CD8-positive, alpha-beta memory T cell (primary cell): ENCODE data around the gene PHLDA1. TPM values are rescaled to one million over a fixed set of nuclear protein-coding genes. Genes with fewer than 3 reads are reported as not detected.

Experiments
- CTCF ChIA-PET: fragments of 350-600 bp; sonication (Branson Sonifier 250); formaldehyde crosslinking; loops from one replicate; lab custom pipeline; 2021; ENCODE audit warnings: antibody characterized with exemption; lab: Charles Lee
- POLR2A ChIA-PET: fragments of 350-600 bp; sonication (Branson Sonifier 250); formaldehyde crosslinking; loops from one replicate; lab custom pipeline; 2021; ENCODE audit warnings: antibody characterized with exemption; lab: Charles Lee
- DNase-seq, 5 donors: peaks; one replicate each; pipeline versions ENCODE4 v3.0.0 to v3.0.0-alpha.2; 2020 to 2022; ENCODE audit warnings: mixed read lengths in 1 of 5
- H3K27ac ChIP-seq: one replicate; pipeline ENCODE4 v1.7.0; 2013; ENCODE audit warnings: low read depth, mild to moderate bottlenecking, low read length, moderate library complexity
- H3K27me3 ChIP-seq: 2 replicates; pipeline ENCODE4 v1.7.0; 2013; ENCODE audit warnings: low read length, mild to moderate bottlenecking; ENCODE audit not compliant: insufficient read depth, poor library complexity, severe bottlenecking
- H3K36me3 ChIP-seq: 2 replicates; pipeline ENCODE4 v1.7.0; 2013; ENCODE audit warnings: mild to moderate bottlenecking, low read length, moderate library complexity; ENCODE audit not compliant: insufficient read depth
- H3K4me1 ChIP-seq: 2 replicates; pipeline ENCODE4 v1.7.0; 2013; ENCODE audit warnings: mild to moderate bottlenecking, low read length, moderate library complexity; ENCODE audit not compliant: insufficient read depth
- H3K4me3 ChIP-seq: 2 replicates; pipeline ENCODE4 v1.7.0; 2013; ENCODE audit warnings: mild to moderate bottlenecking, low read length
- H3K9me3 ChIP-seq: 2 replicates; pipeline ENCODE4 v1.7.0; 2013; ENCODE audit warnings: mild to moderate bottlenecking, low read length
- H3K27ac Mint-ChIP-seq, 8 donors: one replicate each; pipeline ENCODE4 v1.8.0; 2020 to 2021; ENCODE audit warnings: mixed read lengths in 8 of 8, mild to moderate bottlenecking in 6 of 8, inconsistent platforms in 3 of 8, moderate library complexity in 3 of 8
- H3K27me3 Mint-ChIP-seq, 2 donors: one replicate each; pipeline ENCODE4 v1.8.0; 2020 to 2021; ENCODE audit warnings: mixed read lengths in 2 of 2, mild to moderate bottlenecking in 1 of 2, moderate library complexity in 1 of 2
- H3K36me3 Mint-ChIP-seq, 3 donors: one replicate each; pipeline ENCODE4 v1.8.0; 2020 to 2021; ENCODE audit warnings: mixed read lengths in 3 of 3, inconsistent platforms in 1 of 3, mild to moderate bottlenecking in 1 of 3
- H3K4me1 Mint-ChIP-seq, 3 donors: one replicate each; pipeline ENCODE4 v1.8.0; 2020 to 2021; ENCODE audit warnings: mixed read lengths in 3 of 3, inconsistent platforms in 1 of 3, mild to moderate bottlenecking in 1 of 3
- H3K4me3 Mint-ChIP-seq, 7 donors: one replicate each; pipeline ENCODE4 v1.8.0; 2020 to 2021; ENCODE audit warnings: mixed read lengths in 7 of 7, mild to moderate bottlenecking in 6 of 7, moderate library complexity in 4 of 7, inconsistent platforms in 2 of 7
- H3K9me3 Mint-ChIP-seq, 5 donors: one replicate each; pipeline ENCODE4 v1.8.0; 2020 to 2022; ENCODE audit warnings: mixed read lengths in 5 of 5, mild to moderate bottlenecking in 3 of 5, moderate library complexity in 2 of 5, inconsistent platforms in 1 of 5
- polyA plus RNA-seq: library from polyadenylated mRNA; unstranded; fragments of 300-500 nt; fragmentation: Illumina TruSeq; gene quantifications from one replicate; pipeline ENCODE4 v1.2.3, GENCODE V29; 2021
- total RNA-seq, 2 experiments: library from RNA; stranded (reverse); gene quantifications; one replicate each; pipeline ENCODE4 v1.2.3, GENCODE V29; 2021

Gene PHLDA1
- total and polyA plus RNA-seq, 3 experiments from 2014 or later: 2.1 to 43.4 (median 43.3) TPM

- Histone ChIP-seq H3K36me3 (no peaks in the 10 kb centered on the region), H3K4me1 (peaks cover 30% of the 10 kb centered on the region), H3K27me3 (no peaks in the 10 kb centered on the region), H3K4me3 (no peak overlapping the region), H3K9me3 (no peaks in the 10 kb centered on the region), H3K27ac (no peak overlapping the region)
- no peak for DNase-seq
- Mint-ChIP-seq H3K4me1 (peaks cover 37 to 66% (median 45%) of the 10 kb centered on the region in 3 donors), H3K9me3 (no peaks in the 10 kb centered on the region), H3K27ac (peak overlapping the region; percentile 25 to 93 (median 78)), H3K4me3 (no peak overlapping the region), H3K27me3 (no peaks in the 10 kb centered on the region), H3K36me3 (no peaks in the 10 kb centered on the region)
- ChIA-PET POLR2A (no interaction called here), CTCF (interaction anchor here (3.8 kb wide), 1 partner anchor 8 kb away, joined by 66 read pairs; the partner anchor contains the start of gene PHLDA1)
These were observed 8.4 kb downstream of the PHLDA1 start for GRCh38 chr12:76023069-76023690.

DNA sequence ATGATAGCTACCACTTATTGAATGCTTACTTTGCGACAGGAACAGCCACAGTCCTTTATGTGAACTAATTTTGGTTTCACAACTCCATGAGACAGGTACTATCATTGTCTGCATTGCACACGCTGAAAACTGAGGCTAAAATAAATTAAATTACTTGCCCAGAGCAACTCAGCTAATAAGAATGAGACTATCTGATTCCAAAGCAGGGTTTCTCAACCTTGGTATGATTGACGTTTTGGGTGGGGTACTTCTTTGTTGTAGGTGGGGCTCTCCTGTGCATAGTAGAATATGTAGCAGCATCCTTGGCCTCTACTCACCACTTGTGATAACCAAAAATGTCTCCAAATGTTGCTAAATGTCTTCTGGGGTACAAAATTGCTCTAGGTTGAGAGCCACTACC is 9.1 kb downstream of the PHLDA1 start:
- H3K4me1 Mint-ChIP-seq: peaks cover 37 to 67% (median 46%) of the 10 kb centered on the region in 3 donors
- ChIA-PET CTCF (interaction anchor here (3.8 kb wide), 1 partner anchor 9 kb away, joined by 66 read pairs; the partner anchor contains the start of gene PHLDA1), POLR2A (interaction anchor here (3.2 kb wide), 1 partner anchor 8 kb away, joined by 77 read pairs; the partner anchor contains the start of gene PHLDA1)
- no peak for DNase-seq
- Histone ChIP-seq H3K4me3 (no peak overlapping the region), H3K27ac (no peak overlapping the region), H3K9me3 (no peaks in the 10 kb centered on the region), H3K27me3 (no peaks in the 10 kb centered on the region), H3K4me1 (peaks cover 30% of the 10 kb centered on the region), H3K36me3 (no peaks in the 10 kb centered on the region)
- H3K36me3 Mint-ChIP-seq: no peaks in the 10 kb centered on the region
- H3K4me3 Mint-ChIP-seq: peak overlapping the region in 3 of 7 donors; percentile 27 to 54 (median 35)
- H3K27ac Mint-ChIP-seq: peak overlapping the region; percentile 25 to 93 (median 78)
- H3K9me3 Mint-ChIP-seq: no peaks in the 10 kb centered on the region
- H3K27me3 Mint-ChIP-seq: no peaks in the 10 kb centered on the region

DNA sequence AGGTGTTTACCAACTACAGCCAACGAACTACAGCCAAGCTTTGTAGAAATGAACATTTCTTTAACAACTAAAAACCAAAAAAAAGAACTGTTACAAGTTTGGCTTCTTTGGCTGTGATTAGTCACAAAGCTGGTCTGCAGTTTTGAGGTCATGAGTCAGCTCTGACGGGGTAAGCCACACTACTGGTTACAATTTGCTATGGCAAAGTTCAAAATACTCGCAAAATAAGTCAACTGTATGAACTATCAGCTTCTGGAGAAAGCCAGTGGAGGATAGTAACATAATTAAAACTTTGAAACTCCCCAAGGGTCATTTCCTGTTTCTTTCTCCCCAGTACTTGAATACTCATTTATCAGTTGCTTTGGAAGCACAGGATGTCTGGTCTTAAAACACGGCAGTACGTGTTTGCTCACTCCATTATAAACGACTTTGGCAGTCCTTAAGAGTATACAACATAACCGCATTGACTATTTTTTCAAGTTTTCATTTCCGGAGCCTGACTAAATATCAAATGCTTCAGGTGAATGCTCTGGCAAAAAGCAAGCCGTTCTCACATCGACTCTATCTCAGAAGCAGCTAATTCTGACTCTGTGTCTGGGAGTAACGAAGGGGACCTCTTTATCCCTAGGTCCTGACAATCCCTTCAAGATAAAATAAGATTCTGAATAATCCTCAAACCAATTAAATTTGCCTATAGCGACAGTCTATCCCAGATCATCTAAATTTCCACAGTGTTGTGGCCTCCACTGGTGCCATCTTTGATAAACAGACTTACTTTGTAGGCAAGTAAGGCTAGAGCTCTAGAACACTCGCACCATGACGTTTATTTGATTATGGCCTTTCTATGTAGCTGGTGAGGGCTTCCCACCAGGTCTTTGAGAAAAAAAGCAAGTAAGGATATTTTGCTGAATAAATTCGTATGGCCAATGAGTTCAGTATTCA is 10.6 kb downstream of the PHLDA1 start:
- Histone ChIP-seq H3K36me3 (no peaks in the 10 kb centered on the region), H3K4me1 (peaks cover 30% of the 10 kb centered on the region), H3K27ac (peak overlapping the region; percentile 86), H3K9me3 (no peaks in the 10 kb centered on the region), H3K4me3 (peak overlapping the region; percentile 6), H3K27me3 (no peaks in the 10 kb centered on the region)
- CTCF ChIA-PET: interaction anchor here (0.8 to 3.8 kb wide), 7 partner anchors 11 to 536 kb away, joined by 3 to 66 read pairs (median 4); partner anchors contain the start of gene PHLDA1
- POLR2A ChIA-PET: interaction anchor here (0.6 to 3.2 kb wide), 6 partner anchors 10 to 509 kb away, joined by 3 to 77 read pairs (median 4); partner anchors contain the start of genes KRR1 and PHLDA1
- H3K27ac Mint-ChIP-seq: peak overlapping the region; percentile 96 to 100 (median 99)
- H3K27me3 Mint-ChIP-seq: no peaks in the 10 kb centered on the region
- H3K4me3 Mint-ChIP-seq: peak overlapping the region; percentile 46 to 79 (median 69)
- H3K4me1 Mint-ChIP-seq: peaks cover 34 to 54% (median 46%) of the 10 kb centered on the region in 3 donors
- H3K36me3 Mint-ChIP-seq: no peaks in the 10 kb centered on the region
- DNase-seq: peak; percentile 52 to 86 (median 70)
- no peaks in the 10 kb centered on the region for H3K9me3 Mint-ChIP-seq

- peak overlapping the region; percentile 6 for H3K4me3 ChIP-seq
- H3K9me3 ChIP-seq: no peaks in the 10 kb centered on the region
- Mint-ChIP-seq H3K36me3 (no peaks in the 10 kb centered on the region), H3K9me3 (no peaks in the 10 kb centered on the region), H3K27me3 (peaks cover 0 to under 1% of the 10 kb centered on the region in 2 donors), H3K27ac (peak overlapping the region; percentile 96 to 100 (median 99)), H3K4me3 (peak overlapping the region; percentile 46 to 79 (median 69)), H3K4me1 (peaks cover 34 to 47% (median 41%) of the 10 kb centered on the region in 3 donors)
- ChIA-PET POLR2A (interaction anchor here (1.0 to 3.2 kb wide), 3 partner anchors 10 to 509 kb away, joined by 4 to 77 read pairs (median 5); partner anchors contain the start of genes KRR1 and PHLDA1), CTCF (interaction anchor here (0.8 to 3.8 kb wide), 7 partner anchors 11 to 535 kb away, joined by 3 to 66 read pairs (median 4); partner anchors contain the start of gene PHLDA1)
- no peaks in the 10 kb centered on the region for H3K27me3 ChIP-seq
- H3K27ac ChIP-seq: peak overlapping the region; percentile 86
- H3K4me1 ChIP-seq: peaks cover 30% of the 10 kb centered on the region
- H3K36me3 ChIP-seq: no peaks in the 10 kb centered on the region
- DNase-seq: peak; percentile 50 to 89 (median 72)
These were observed 11.3 kb downstream of the PHLDA1 start for GRCh38 chr12:76020281-76020680.

DNA sequence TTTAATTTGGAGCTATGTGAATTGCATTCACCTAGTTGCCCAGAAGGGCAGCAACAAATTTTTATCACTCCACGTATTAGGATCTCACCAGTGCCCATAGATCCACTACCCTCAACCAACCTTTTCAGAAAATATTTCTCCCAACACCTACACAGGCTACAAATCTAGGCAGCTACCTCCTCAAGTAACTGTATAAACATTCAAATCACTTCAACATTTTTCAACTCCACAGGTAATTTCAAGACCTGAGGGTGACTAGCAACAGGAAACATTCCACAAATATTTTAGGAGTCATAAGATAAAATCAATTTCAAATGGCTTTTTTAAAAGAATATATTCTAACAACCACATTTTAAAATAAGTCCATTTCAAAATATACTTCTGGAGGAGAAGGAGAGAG is 12.9 kb downstream of the PHLDA1 start:
- Mint-ChIP-seq H3K9me3 (no peaks in the 10 kb centered on the region), H3K27ac (peak overlapping the region; percentile 40 to 99 (median 83)), H3K4me3 (no peak overlapping the region), H3K27me3 (peaks cover 0 to 2% of the 10 kb centered on the region in 2 donors), H3K36me3 (no peaks in the 10 kb centered on the region), H3K4me1 (peaks cover 32 to 43% (median 39%) of the 10 kb centered on the region in 3 donors)
- Histone ChIP-seq H3K4me1 (peaks cover 30% of the 10 kb centered on the region), H3K36me3 (no peaks in the 10 kb centered on the region), H3K9me3 (no peaks in the 10 kb centered on the region), H3K27ac (no peak overlapping the region), H3K27me3 (no peaks in the 10 kb centered on the region), H3K4me3 (no peak overlapping the region)
- DNase-seq: no peak
- CTCF ChIA-PET: interaction anchor here (1.2 kb wide), 1 partner anchor 12 kb away, joined by 3 read pairs; the partner anchor contains the start of gene PHLDA1
- POLR2A ChIA-PET: no interaction called here

DNA sequence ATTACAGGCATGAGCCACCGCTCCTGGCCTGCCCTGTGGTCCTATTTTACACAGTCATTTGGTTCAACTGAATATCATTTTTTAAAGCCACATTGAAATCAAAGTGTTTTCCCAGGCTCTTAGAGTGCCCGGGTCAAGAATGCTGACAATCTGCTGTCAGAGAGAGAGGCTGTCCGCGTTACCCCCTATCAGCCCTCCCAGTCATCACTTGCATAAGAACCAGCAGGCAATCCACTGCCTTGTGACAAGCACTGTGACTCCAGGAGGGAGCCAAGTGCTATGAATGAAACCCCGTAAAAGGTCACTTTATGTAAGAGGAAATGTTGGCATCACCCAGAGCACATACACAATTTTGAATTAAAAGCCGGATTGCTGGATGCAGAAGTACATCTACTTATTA is 13.5 kb downstream of the PHLDA1 start:
- peak overlapping the region in 6 of 8 donors; percentile 23 to 99 (median 84) for H3K27ac Mint-ChIP-seq
- no peak for DNase-seq
- H3K36me3 ChIP-seq: no peaks in the 10 kb centered on the region
- no peak overlapping the region for H3K4me3 Mint-ChIP-seq
- peaks cover 32 to 43% (median 39%) of the 10 kb centered on the region in 3 donors for H3K4me1 Mint-ChIP-seq
- CTCF ChIA-PET: interaction anchor here (1.2 kb wide), 1 partner anchor 13 kb away, joined by 3 read pairs; the partner anchor contains the start of gene PHLDA1
- H3K27ac ChIP-seq: no peak overlapping the region
- POLR2A ChIA-PET: no interaction called here
- no peaks in the 10 kb centered on the region for H3K27me3 ChIP-seq
- no peaks in the 10 kb centered on the region for H3K9me3 Mint-ChIP-seq
- no peaks in the 10 kb centered on the region for H3K9me3 ChIP-seq
- H3K4me1 ChIP-seq: peaks cover 30% of the 10 kb centered on the region
- H3K36me3 Mint-ChIP-seq: no peaks in the 10 kb centered on the region
- peaks cover 0 to 2% of the 10 kb centered on the region in 2 donors for H3K27me3 Mint-ChIP-seq
- H3K4me3 ChIP-seq: no peak overlapping the region

- Histone ChIP-seq H3K4me3 (no peak overlapping the region), H3K27ac (no peak overlapping the region), H3K36me3 (no peaks in the 10 kb centered on the region), H3K27me3 (no peaks in the 10 kb centered on the region), H3K4me1 (no peaks in the 10 kb centered on the region), H3K9me3 (no peaks in the 10 kb centered on the region)
- ChIA-PET POLR2A (interaction anchor here (1.1 kb wide), 1 partner anchor 36 kb away, joined by 3 read pairs; no protein-coding TSS in a partner anchor), CTCF (no interaction called here)
- H3K4me3 Mint-ChIP-seq: no peak overlapping the region
- H3K27ac Mint-ChIP-seq: peak overlapping the region in 1 of 8 donors; percentile 38
- no peaks in the 10 kb centered on the region for H3K36me3 Mint-ChIP-seq
- no peaks in the 10 kb centered on the region for H3K9me3 Mint-ChIP-seq
- DNase-seq: no peak
- peaks cover 0 to 3% of the 10 kb centered on the region in 2 donors for H3K27me3 Mint-ChIP-seq
- H3K4me1 Mint-ChIP-seq: peaks cover 6 to 10% (median 7%) of the 10 kb centered on the region in 3 donors
These were observed 17.6 kb downstream of the PHLDA1 start for GRCh38 chr12:76014007-76014406.
